Stimulated activated CD4-positive, alpha-beta T cell treated with anti-CD3 and anti-CD28 coated beads, Interleukin-15, amount 100 ng/mL, for 48 hours (primary cell): Measurements from ENCODE around the gene NPR1.

Experiments
- DNase-seq, 2 donors: peaks; one replicate each; pipeline ENCODE4 v3.0.0-alpha.2; 2020; ENCODE audit warnings: low read depth in 2 of 2

Gene NPR1

DNA sequence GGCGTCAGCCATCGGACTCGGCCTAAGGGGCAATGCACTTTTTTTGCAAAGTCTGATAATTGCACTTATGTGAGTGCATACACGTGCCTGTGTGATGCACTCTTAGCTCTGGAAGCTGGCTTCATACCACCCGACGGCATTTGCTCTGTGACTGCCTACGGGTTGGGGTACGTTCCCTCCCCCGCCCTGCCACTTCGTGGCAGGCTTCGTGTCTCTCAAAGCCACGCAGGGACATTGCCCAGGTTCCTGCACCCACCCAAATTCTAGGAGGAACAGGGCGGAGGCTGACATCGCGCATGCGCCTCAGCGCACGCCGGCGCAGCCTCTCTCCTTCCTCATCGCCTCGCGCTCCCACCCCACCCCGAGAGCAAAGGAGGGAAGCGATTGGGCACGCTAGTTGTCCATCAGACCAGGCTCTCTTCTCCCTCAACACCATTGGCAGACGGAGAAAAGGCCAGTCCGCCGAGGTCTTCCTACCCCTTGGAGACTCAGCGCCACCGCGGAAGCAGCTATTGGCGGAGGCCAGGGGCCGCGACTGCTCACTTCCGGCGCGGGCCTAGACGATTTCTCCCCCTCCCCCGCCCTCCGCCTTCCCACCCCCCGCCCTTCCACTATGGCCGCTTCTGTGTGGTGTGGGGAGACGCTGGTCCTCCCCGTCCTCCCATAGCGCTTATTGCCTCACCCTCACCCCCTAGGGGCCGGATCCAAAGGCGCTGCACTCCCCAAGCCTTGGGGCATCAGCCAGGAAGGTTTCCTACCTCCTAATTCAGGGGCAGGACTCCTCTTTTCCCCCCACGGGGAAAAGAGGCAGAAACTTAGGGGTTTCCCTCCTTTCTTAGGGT, 49.2 kb downstream of the NPR1 start, which contains the start of gene INTS3:
TSS of gene INTS3 (plus strand) at position 588 of the 842 bp plus-strand sequence. CDS start 585 bp downstream, outside the sequence.
- DNase-seq, result peak; percentile 99

DNA sequence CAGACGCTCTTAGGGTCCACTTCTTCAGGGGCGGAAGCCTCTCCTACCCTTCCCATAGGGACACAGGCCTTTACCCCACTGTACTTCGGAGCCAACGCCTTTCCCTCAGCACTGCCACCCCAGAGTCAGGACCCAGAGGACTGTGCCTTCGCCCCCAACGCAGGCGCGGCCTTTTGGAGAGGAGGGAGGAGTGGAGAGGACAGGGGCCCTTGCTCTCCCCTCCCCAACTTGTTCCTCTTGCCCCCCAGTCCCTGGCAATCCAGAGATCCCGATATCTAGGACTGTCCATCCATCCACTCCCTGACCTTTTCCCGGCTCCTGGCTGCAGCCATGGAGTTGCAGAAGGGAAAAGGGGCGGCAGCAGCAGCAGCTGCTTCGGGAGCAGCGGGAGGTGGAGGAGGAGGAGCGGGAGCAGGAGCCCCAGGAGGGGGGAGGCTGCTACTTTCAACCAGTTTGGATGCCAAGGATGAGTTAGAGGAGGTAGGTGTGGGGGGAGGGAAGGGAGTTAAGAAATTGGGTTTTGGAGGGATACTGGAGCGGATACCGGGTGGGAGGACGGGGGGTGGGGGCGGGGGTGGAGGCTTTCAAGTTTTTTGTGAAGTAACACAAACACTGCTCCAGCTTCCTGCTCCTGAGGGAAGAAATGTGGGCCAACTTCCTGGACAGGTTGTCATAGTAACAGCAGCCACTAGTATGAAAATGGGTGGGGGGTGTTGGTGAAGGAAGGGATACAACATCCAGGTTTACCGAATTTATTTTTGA, 50.0 kb downstream of the NPR1 start:
- peak in 1 of 2 donors; percentile 11 for DNase-seq

DNA sequence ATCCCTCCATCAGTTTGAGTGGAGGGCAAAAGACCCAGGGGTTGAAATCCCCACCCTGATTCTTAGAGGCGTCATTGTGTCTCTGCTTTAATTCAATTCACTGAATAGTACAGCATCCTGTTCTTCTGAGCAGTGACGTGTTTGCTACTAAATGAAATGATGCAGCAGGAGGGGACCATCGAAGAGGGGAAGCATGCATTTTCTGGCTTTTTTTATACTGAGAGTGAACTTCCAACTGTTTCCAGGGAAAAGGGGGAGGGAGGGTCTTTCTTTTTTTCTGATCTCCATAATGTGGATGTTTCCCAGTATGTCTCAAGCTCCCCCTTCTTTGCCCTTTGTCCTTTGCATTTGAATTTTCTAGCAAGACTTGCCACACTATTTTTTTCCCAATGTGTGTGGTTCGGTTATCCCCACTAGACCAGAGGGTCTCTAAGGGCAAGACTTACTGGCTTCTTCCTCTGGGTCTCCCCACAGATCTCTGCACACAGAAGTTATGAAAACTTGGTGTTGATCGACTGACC, 52.0 kb downstream of the NPR1 start:
- no peak for DNase-seq

DNA sequence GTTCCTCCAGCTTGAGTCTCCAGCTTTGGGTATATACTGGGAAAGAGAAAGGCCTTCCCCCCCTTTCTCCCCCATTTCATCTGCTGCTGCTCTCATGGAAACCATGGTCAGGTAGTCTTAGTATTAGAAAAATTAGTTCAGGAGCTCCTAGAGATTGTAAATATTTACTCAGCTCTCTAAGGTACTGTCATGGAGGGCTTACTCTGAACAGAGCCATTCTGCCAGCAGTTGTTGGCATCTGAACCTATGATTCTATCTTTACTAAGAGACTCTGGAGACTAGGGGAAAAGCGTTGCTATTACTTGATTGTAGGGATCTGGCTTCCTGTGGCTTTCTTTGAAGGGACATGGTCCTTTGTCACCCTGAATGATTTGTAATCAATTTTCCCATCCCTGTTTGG, 55.5 kb downstream of the NPR1 start:
- no peak for DNase-seq

DNA sequence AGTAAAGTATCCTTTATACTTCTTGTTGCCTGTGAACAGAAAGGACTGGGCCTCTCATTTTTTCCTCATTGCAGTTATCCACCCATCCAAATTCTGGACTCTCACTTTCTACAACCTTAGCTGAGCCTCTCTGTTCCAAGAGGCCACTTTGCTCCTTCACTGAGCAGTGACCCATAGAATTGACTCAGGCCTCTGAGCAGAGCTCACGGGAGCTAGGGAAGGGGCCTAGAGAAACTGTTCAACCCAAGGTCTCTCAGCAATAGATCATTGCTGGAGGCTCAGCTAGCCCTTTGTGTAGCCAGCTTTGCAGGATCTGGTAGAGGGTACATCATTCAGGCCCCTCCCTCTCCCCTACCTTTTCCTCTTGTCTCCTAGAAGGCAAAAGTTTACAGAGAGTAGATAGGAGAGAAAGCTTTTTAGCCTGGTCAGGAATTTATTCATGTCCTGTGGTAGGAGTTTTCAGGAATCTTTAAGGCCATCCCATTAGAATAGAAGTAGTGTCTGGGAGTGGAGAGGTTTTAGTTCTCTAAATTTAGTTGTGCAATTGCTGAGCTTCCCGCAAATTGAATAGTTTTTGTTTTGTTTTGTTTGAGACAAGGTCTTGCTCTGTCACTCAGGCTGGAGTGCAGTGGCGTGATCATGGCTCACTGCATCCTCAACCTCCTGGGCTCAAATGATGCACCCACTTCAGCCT, 56.1 kb downstream of the NPR1 start:
- no peak for DNase-seq

DNA sequence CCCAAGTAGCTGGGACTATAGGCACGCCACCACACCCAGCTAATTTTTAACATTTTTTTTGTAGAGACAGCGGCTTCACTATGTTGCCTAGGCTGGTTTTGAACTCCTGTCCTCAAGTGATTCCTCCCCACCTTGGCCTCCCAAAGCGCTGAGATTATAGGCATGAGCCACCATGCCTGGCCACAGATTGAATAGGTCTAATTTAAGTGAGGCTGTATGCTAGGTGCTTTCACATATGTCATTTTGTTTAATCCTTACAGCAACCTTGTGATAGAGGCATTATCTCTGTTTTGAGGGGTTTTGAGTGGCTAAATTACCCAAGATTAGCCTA, 56.6 kb downstream of the NPR1 start:
- no peak for DNase-seq

DNA sequence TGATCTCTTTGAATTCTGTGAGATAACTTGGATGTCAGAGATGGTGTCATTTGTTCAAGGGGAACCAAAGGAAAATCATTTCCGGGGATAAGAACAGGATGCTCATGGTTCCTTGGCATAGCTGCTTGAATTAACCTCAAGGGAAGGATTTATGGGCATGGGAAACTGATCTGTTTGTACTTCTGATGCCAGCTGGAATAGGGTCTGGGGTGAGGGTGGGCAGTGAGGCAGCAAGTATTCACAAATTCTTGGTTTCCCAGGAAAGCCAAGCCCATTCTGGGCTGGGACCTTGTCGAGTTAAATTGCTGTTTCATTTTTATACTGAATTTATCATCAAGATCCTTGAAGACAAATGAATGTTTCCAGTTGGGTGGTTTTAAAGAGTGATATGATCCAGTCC, 63.5 kb downstream of the NPR1 start:
- no peak for DNase-seq

DNA sequence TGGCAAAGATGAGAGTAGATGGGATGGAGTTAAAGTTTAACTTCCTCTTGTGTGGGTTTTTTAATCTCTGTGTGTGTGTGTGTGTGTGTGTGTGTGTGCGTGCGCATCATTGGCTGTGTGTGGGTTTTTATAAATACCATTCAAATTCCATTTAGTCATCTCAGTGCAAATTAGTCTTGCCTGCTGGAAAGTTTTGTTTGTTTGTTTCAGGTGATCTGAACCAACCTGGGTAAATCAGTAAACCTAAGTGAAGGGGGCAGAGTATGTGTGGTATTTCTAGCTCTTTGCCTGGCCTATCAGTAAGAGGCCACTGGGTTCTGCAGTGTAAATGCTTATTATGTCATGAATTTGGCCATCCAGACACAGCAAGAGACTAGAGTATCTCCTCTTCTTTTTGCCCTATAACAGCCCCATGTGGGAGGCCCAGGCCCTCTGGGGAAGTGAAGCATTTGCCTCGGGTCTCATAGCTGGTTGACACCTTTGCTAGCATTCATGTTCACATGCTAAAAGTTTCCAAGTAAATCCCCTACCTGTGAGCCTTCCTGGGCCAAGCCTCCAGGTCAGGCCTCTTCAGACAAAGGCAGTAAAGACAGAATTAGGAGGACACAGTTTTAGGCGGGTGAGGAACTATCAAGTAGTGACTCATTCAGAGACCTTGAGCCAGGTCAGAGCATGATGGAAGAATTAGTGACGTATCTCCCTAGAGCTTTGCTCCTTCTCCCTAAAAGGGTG, 64.1 kb downstream of the NPR1 start:
- DNase-seq, result no peak
